Transverse colon (tissue), 4 donors: ENCODE measurements around the gene WNT9A. TPM values are rescaled to one million over a fixed set of nuclear protein-coding genes. Genes with fewer than 3 reads are reported as not detected.
"Not testable (repeated sequence)": the region's sequence is repeated elsewhere in the genome, so short reads cannot be mapped to it uniquely, and the experiment has no call there.

ENCODE experiments used
- DNase-seq: peaks from one replicate; pipeline ENCODE4 v3.0.0-alpha.2; 2019
- H3K27ac ChIP-seq, 4 donors: fragments of 200-600 bp; sonication (generic); 2 replicates each; pipeline ENCODE4 v1.5.1; 2016 to 2018; ENCODE audit warnings: inconsistent platforms in 4 of 4
- H3K27me3 ChIP-seq: fragments of 200-600 bp; sonication (generic); 2 replicates; pipeline ENCODE4 v1.5.1; 2017; ENCODE audit warnings: inconsistent platforms
- H3K36me3 ChIP-seq, 4 donors: fragments of 200-600 bp; sonication (generic); 2 replicates each; pipeline ENCODE4 v1.5.1; 2017 to 2019; ENCODE audit warnings: inconsistent platforms in 4 of 4
- H3K4me1 ChIP-seq, 4 donors: fragments of 200-600 bp; sonication (generic); 2 replicates each; pipeline ENCODE4 v1.5.1; 2017 to 2020; ENCODE audit warnings: inconsistent platforms in 4 of 4
- H3K4me3 ChIP-seq, 4 donors: fragments of 200-600 bp; sonication (generic); 1 replicate in 1 of 4; 2 replicates in 3 of 4; pipeline versions ENCODE4 v1.5.1 to v1.6.1; 2017 to 2019; ENCODE audit warnings: inconsistent platforms in 4 of 4
- H3K9me3 ChIP-seq, 2 donors: fragments of 200-600 bp; sonication (generic); 2 replicates each; pipeline ENCODE4 v1.5.1; 2017 to 2019; ENCODE audit warnings: inconsistent platforms in 2 of 2
- CTCF ChIP-seq, 5 experiments: fragments of 200-600 bp in 3 of 5; fragments of 450-650 bp in 2 of 5; sonication (generic) in 3 of 5; IDR thresholded peaks; 1 replicate in 2 of 5; 2 replicates in 3 of 5; pipeline ENCODE4 v1.5.1; 2016 to 2017; ENCODE audit warnings: antibody characterized with exemption in 5 of 5, inconsistent platforms in 3 of 5, mild to moderate bottlenecking in 2 of 5, moderate library complexity in 1 of 5
- EP300 ChIP-seq: sonication (generic); formaldehyde crosslinking; IDR thresholded peaks from one replicate; pipeline ENCODE4 v1.6.1; 2017; ENCODE audit warnings: antibody characterized with exemption, low read depth
- POLR2A ChIP-seq: fragments of 450-650 bp; IDR thresholded peaks from one replicate; pipeline ENCODE4 v1.6.1; 2016; ENCODE audit warnings: antibody characterized with exemption, mild to moderate bottlenecking, moderate library complexity
- POLR2AphosphoS5 ChIP-seq, 3 donors: sonication (generic); formaldehyde crosslinking; IDR thresholded peaks; one replicate each; pipeline ENCODE4 v1.6.1; 2016; ENCODE audit warnings: antibody characterized with exemption in 3 of 3
- WGBS, 2 donors: methylation state at CpG; one replicate each; pipeline ENCODE4 v1.1.5; 2018; ENCODE audit warnings: low coverage in 1 of 2; 5-methylcytosine and 5-hydroxymethylcytosine counted together
- in situ Hi-C, 4 donors: fragments of 200-750 bp; cut with MboI; loops; one replicate each; pipeline versions ENCODE4 v1.15.0 to v1.15.1; 2017; ENCODE audit warnings: low sequenced_read_pairs in 3 of 4, low pct_ligation_motif_present in 1 of 4, low pct_unique_long_range_greater_than_20kb in 1 of 4
- intact Hi-C: fragments of 100-400 bp; cut with DNase I; formaldehyde crosslinking; loops from one replicate; pipeline ENCODE4 v1.15.1; 2023; ENCODE audit warnings: low total_unique reads
- total RNA-seq, 4 donors: library from RNA; depleted of rRNA; stranded (reverse); fragments of >200 nt; gene quantifications; one replicate each; pipeline ENCODE4 v1.1.0, GENCODE V29; 2016

Gene WNT9A
- total RNA-seq, 4 donors from 2014 or later, result 1.2 to 4.0 (median 1.8) TPM

DNA sequence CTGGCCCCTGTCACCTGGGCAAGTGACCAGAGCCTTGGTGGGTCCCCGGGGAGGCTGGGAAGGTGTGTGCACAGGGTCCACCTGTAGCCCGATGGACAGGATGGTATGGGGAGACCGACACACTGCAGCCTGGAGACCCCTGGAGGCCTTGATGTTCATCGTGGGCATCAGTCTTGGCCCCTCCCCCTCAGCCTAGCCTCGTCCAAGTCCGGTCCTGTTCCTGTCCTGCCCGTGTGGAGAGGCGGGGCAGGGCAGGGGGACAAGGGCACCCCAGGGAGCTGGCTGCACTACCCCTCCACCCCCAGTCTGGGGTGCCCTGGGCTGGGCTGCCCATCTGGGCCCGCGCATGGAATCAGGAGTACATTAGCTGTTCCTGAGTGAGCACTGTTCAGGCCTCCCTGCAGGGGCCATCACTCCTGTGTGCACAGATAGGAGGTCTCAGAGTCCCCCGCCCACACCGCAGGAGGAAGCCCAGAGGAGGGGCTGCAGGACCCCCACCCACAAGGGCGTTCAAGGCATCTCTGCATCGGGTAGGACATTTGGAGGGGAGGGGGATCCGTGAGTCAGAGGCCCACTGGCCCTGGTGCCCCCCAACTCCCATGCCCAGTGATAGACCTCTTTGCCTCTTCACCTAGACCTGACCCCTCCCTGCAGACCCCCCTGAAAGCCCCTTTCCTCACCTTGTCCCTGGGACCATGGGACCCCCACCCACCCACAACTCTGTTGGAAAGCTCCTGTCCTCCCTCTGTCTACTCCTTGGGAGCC lies 63.2 kb downstream of the WNT9A start:
- TF ChIP-seq POLR2A (no peak), POLR2AphosphoS5 (IDR thresholded peaks at IDR 0.05) (no peak), EP300 (no peak), CTCF (IDR thresholded peaks at IDR 0.05) (no peak)
- H3K4me3 ChIP-seq, result no peak overlapping the region
- H3K27ac ChIP-seq, result no peak overlapping the region
- H3K27me3 ChIP-seq, result no peaks in the 10 kb centered on the region
- no peak for DNase-seq
- in situ Hi-C loops (no loop called here), intact Hi-C loops (loop anchor here (10.0 kb wide), 2 partner anchors 60 to 90 kb away; partner anchors contain the start of gene WNT9A)
- no peaks in the 10 kb centered on the region for H3K36me3 ChIP-seq
- H3K4me1 ChIP-seq, result peaks cover 12 to 24% (median 20%) of the 10 kb centered on the region in 4 donors
- WGBS, 2 donors, result 84% methylated on average over 14 of the region's 15 CpGs; no CpG with 5 or more reads in 1 of the 2 donors
- no peaks in the 10 kb centered on the region for H3K9me3 ChIP-seq

DNA sequence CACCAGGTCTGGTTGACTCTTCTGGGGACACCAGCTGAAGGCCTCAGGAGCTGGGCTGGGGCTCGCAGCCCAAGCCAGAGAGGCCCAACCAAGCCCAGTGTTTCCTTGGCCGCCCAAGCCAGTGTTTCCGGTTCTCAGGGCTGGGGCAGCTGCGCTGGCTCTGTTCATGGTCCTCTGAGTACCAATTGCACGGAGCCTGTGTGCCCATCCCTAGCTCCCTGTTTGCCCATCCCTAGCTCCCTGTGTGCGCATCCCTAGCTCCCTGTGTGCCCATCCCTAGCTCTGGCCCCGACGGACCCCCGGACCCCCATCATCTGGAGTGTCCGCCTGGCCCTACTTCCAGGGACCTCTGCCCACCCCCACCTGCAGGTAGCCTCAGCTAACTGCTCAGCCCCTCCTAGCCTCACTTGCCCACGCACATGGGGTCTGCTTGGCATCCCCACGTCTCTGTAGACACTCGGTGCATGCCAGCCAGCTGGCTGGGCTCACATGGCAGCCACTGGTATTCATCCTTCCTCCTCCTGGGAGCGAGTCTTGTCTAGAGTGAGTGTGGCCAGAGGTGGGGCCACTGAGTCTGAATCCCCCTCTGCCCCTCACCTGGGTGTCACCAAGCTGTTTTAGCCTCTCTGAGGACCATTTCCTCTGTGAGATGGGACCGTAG lies 64.0 kb downstream of the WNT9A start:
- 83% methylated on average over 15 of the region's 15 CpGs; no CpG with 5 or more reads in 1 of the 2 donors for WGBS, 2 donors
- H3K27ac ChIP-seq, result no peak overlapping the region
- no peaks in the 10 kb centered on the region for H3K27me3 ChIP-seq
- no peak for TF ChIP-seq POLR2AphosphoS5 (IDR thresholded peaks at IDR 0.05)
- DNase-seq, result no peak
- no peaks in the 10 kb centered on the region for H3K9me3 ChIP-seq
- no peak overlapping the region for H3K4me3 ChIP-seq
- H3K4me1 ChIP-seq, result peaks cover 12 to 24% (median 20%) of the 10 kb centered on the region in 4 donors
- no peaks in the 10 kb centered on the region for H3K36me3 ChIP-seq
- in situ Hi-C loops, result no loop called here
- intact Hi-C loops, result loop anchor here (10.0 kb wide), 2 partner anchors 61 to 89 kb away; partner anchors contain the start of gene WNT9A

GRCh38 chr1:227883073-227883520 lies 64.6 kb downstream of the WNT9A start:
- H3K27ac ChIP-seq, result no peak overlapping the region
- intact Hi-C loops (loop anchor here (10.0 kb wide), 2 partner anchors 62 to 88 kb away; partner anchors contain the start of gene WNT9A), in situ Hi-C loops (no loop called here)
- WGBS, 2 donors, result 90% methylated on average over 8 of the region's 9 CpGs; no CpG with 5 or more reads in 1 of the 2 donors
- peaks cover 12 to 24% (median 20%) of the 10 kb centered on the region in 4 donors for H3K4me1 ChIP-seq
- no peak for DNase-seq
- H3K27me3 ChIP-seq, result no peaks in the 10 kb centered on the region
- no peaks in the 10 kb centered on the region for H3K36me3 ChIP-seq
- H3K9me3 ChIP-seq, result no peaks in the 10 kb centered on the region
- H3K4me3 ChIP-seq, result no peak overlapping the region
- no peak for TF ChIP-seq CTCF (IDR thresholded peaks at IDR 0.05)
- TF ChIP-seq EP300, result no peak
- no peak for TF ChIP-seq POLR2AphosphoS5 (IDR thresholded peaks at IDR 0.05)

- intact Hi-C loops (loop anchor here (10.0 kb wide), 2 partner anchors 64 to 86 kb away; partner anchors contain the start of gene WNT9A), in situ Hi-C loops (no loop called here)
- Histone ChIP-seq H3K27ac (no peak overlapping the region), H3K9me3 (no peaks in the 10 kb centered on the region), H3K4me1 (peaks cover under 1 to 3% (median 2%) of the 10 kb centered on the region in 4 donors), H3K4me3 (no peak overlapping the region), H3K36me3 (no peaks in the 10 kb centered on the region), H3K27me3 (no peaks in the 10 kb centered on the region)
- TF ChIP-seq POLR2A (no peak), CTCF (IDR thresholded peaks at IDR 0.05) (no peak), POLR2AphosphoS5 (IDR thresholded peaks at IDR 0.05) (no peak), EP300 (no peak)
- DNase-seq, result no peak
- WGBS, 2 donors, result 73 to 77% methylated on average over 4 of the region's 4 CpGs
These were observed 67.3 kb downstream of the WNT9A start for GRCh38 chr1:227880342-227880924.

DNA sequence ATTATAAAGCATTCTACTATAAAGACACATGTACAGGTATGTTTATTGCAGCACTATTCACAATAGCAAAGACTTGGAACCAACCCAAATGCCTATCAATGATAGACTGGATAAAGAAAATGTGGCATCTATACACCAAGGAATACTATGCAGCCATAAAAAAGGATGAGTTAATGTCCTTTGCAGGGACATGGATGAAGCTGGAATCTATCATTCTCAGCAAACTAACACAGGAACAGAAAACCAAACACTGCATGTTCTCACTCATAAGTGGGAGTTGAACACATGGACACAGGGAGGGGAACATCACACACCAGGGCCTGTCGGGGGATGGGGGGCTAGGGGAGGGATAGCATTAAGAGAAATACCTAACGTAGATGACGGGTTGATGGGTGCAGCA lies 69.9 kb downstream of the WNT9A start:
- intact Hi-C loops, in situ Hi-C loops, H3K27me3 ChIP-seq, H3K27ac ChIP-seq, H3K4me1 ChIP-seq, H3K4me3 ChIP-seq, DNase-seq, H3K36me3 ChIP-seq, H3K9me3 ChIP-seq: not testable (repeated sequence)
- 92% methylated on average over 3 of the region's 3 CpGs; no CpG with 5 or more reads in 1 of the 2 donors for WGBS, 2 donors

GRCh38 chr1:227871892-227872291 lies 75.8 kb downstream of the WNT9A start:
- H3K36me3 ChIP-seq, H3K4me3 ChIP-seq, in situ Hi-C loops, H3K27me3 ChIP-seq, H3K27ac ChIP-seq, H3K4me1 ChIP-seq, DNase-seq, intact Hi-C loops, H3K9me3 ChIP-seq: not testable (repeated sequence)
- 95% methylated on average over 5 of the region's 5 CpGs; no CpG with 5 or more reads in 1 of the 2 donors for WGBS, 2 donors
